Vagina (tissue), 2 donors: Measurements from ENCODE around the gene UNC80.

Source experiments
- CTCF ChIP-seq, 3 experiments: fragments of 450-650 bp in 2 of 3; fragments of 200-600 bp in 1 of 3; sonication (generic) in 1 of 3; IDR thresholded peaks; one replicate each; pipeline ENCODE4 v1.5.1; 2017 to 2019; ENCODE audit warnings: antibody characterized with exemption in 3 of 3, mild to moderate bottlenecking in 2 of 3, moderate library complexity in 2 of 3
- POLR2AphosphoS5 ChIP-seq, 2 donors: sonication (generic); formaldehyde crosslinking; IDR thresholded peaks; one replicate each; pipeline ENCODE4 v1.9.0; 2017; ENCODE audit warnings: antibody characterized with exemption in 2 of 2, mild to moderate bottlenecking in 2 of 2, low read depth in 1 of 2; ENCODE audit not compliant: insufficient read depth in 1 of 2

DNA sequence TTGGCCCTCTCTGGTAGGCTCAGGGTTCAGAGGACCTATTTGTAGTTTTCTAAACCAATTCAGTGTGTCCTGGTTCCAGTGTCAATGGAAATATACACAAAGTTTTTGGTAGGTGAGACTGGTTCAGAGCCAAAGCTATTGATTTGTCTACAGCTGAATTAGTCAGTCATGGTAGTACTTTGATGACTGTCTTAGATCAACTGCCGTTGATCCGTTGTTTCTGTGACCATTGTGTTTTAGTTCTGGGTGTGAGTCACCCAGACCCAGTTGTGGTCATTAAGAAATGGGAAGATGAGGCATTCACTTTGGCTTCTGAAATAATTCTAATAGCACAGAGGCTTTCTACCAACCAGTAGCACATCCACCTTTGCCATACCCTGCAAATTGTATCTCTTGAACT is 214.8 kb downstream of the UNC80 start:
- TF ChIP-seq CTCF (IDR thresholded peaks at IDR 0.05), result no peak
- TF ChIP-seq POLR2AphosphoS5 (IDR thresholded peaks at IDR 0.05; ENCODE audit: insufficient read depth in 1 of 2, low read depth in 1 of 2), result no peak
